ENCODE measurements around the gene CCDC6.
"Not testable (repeated sequence)": the region's sequence is repeated elsewhere in the genome, so short reads cannot be mapped to it uniquely, and the experiment has no call there.

The CCDC6 gene

GRCh38 chr10:59945590-59945989 lies 39.2 kb upstream of the CCDC6 start:
- no peak for TF ChIP-seq CTCF (IDR thresholded peaks at IDR 0.05)
- Mint-ChIP-seq H3K27me3 (ENCODE audit: low read depth, poor library complexity) (peaks cover 2% of the 10 kb centered on the region), H3K4me1 (no peaks in the 10 kb centered on the region), H3K36me3 (ENCODE audit: low read depth) (no peaks in the 10 kb centered on the region), H3K4me3 (no peak overlapping the region), H3K27ac (no peak overlapping the region), H3K9me3 (no peaks in the 10 kb centered on the region)
- no peak for DNase-seq

GRCh38 chr10:59944339-59944935 lies 38.1 kb upstream of the CCDC6 start:
- Mint-ChIP-seq H3K27me3 (ENCODE audit: low read depth, poor library complexity) (peaks cover 2% of the 10 kb centered on the region), H3K36me3 (ENCODE audit: low read depth) (no peaks in the 10 kb centered on the region), H3K4me3 (no peak overlapping the region), H3K4me1 (no peaks in the 10 kb centered on the region), H3K27ac (no peak overlapping the region), H3K9me3 (no peaks in the 10 kb centered on the region)
- TF ChIP-seq CTCF (IDR thresholded peaks at IDR 0.05), result no peak
- no peak for DNase-seq

- H3K27me3 Mint-ChIP-seq (ENCODE audit: low read depth, poor library complexity), result peaks cover 2% of the 10 kb centered on the region
- no peaks in the 10 kb centered on the region for H3K36me3 Mint-ChIP-seq (ENCODE audit: low read depth)
- no peak overlapping the region for H3K4me3 Mint-ChIP-seq
- DNase-seq, result no peak
- no peaks in the 10 kb centered on the region for H3K9me3 Mint-ChIP-seq
- H3K4me1 Mint-ChIP-seq, result no peaks in the 10 kb centered on the region
- no peak for TF ChIP-seq CTCF (IDR thresholded peaks at IDR 0.05)
- H3K27ac Mint-ChIP-seq, result no peak overlapping the region
These were observed 36.2 kb upstream of the CCDC6 start for GRCh38 chr10:59942556-59942955.

GRCh38 chr10:59937720-59938119 lies 31.4 kb upstream of the CCDC6 start:
- Mint-ChIP-seq H3K4me3 (no peak overlapping the region), H3K4me1 (no peaks in the 10 kb centered on the region), H3K27me3 (ENCODE audit: low read depth, poor library complexity) (no peaks in the 10 kb centered on the region), H3K36me3 (ENCODE audit: low read depth) (no peaks in the 10 kb centered on the region), H3K27ac (no peak overlapping the region), H3K9me3 (no peaks in the 10 kb centered on the region)
- DNase-seq, result no peak
- no peak for TF ChIP-seq CTCF (IDR thresholded peaks at IDR 0.05)

- H3K9me3 Mint-ChIP-seq, result peaks cover 7% of the 10 kb centered on the region
- no peaks in the 10 kb centered on the region for H3K36me3 Mint-ChIP-seq (ENCODE audit: low read depth)
- H3K4me1 Mint-ChIP-seq, result no peaks in the 10 kb centered on the region
- no peak overlapping the region for H3K4me3 Mint-ChIP-seq
- H3K27ac Mint-ChIP-seq, result no peak overlapping the region
- no peak for TF ChIP-seq CTCF (IDR thresholded peaks at IDR 0.05)
- no peak for DNase-seq
- peaks cover 5% of the 10 kb centered on the region for H3K27me3 Mint-ChIP-seq (ENCODE audit: low read depth, poor library complexity)
These were observed 28.3 kb upstream of the CCDC6 start for GRCh38 chr10:59934701-59935100.

- H3K9me3 Mint-ChIP-seq; H3K4me3 Mint-ChIP-seq; H3K27me3 Mint-ChIP-seq (ENCODE audit: low read depth, poor library complexity); H3K36me3 Mint-ChIP-seq (ENCODE audit: low read depth); DNase-seq; H3K27ac Mint-ChIP-seq; H3K4me1 Mint-ChIP-seq: not testable (repeated sequence)
These were observed 24.6 kb upstream of the CCDC6 start for GRCh38 chr10:59930788-59931521.

Data from nephron progenitor cell (in vitro differentiated cells).